Cerebellar nuclear complex (tissue), 1 donor: ENCODE data around the gene MBTD1.

Experiments used
- DNase-seq, 2 experiments: peaks; one replicate each; lab custom pipeline; 2025; lab: John Stamatoyannopoulos, UW

MBTD1 gene

GRCh38 chr17:51144266-51145022, 115.4 kb downstream of the MBTD1 start:
- no peak for DNase-seq

- no peak for DNase-seq
Measured at GRCh38 chr17:51142597-51142996, 117.3 kb downstream of the MBTD1 start.

GRCh38 chr17:51135956-51136355, 123.9 kb downstream of the MBTD1 start:
- no peak for DNase-seq

- no peak for DNase-seq
Measured at GRCh38 chr17:51133365-51133764, 126.5 kb downstream of the MBTD1 start.

GRCh38 chr17:51132964-51133319, 126.9 kb downstream of the MBTD1 start:
- no peak for DNase-seq

- no peak for DNase-seq
Measured at GRCh38 chr17:51128076-51128475, 131.8 kb downstream of the MBTD1 start.
